Mucosa of rectum (tissue), 2 donors: Measurements from ENCODE around the gene DNHD1.
"Not testable (repeated sequence)": the region's sequence is repeated elsewhere in the genome, so short reads cannot be mapped to it uniquely, and the experiment has no call there.

ENCODE experiments used
- H3K27ac ChIP-seq, 2 donors: one replicate each; pipeline ENCODE4 v1.7.0; 2013; ENCODE audit warnings: inconsistent platforms in 2 of 2, low read depth in 2 of 2, low read length in 2 of 2
- H3K27me3 ChIP-seq, 2 donors: one replicate each; pipeline ENCODE4 v1.7.0; 2013; ENCODE audit warnings: low read length in 2 of 2; ENCODE audit not compliant: control insufficient read depth in 2 of 2, insufficient read depth in 2 of 2
- H3K36me3 ChIP-seq, 2 donors: one replicate each; pipeline ENCODE4 v1.7.0; 2013; ENCODE audit warnings: low read length in 2 of 2; ENCODE audit not compliant: control insufficient read depth in 2 of 2, insufficient read depth in 2 of 2
- H3K4me1 ChIP-seq, 2 donors: one replicate each; pipeline ENCODE4 v1.7.0; 2013; ENCODE audit warnings: low read length in 2 of 2, mild to moderate bottlenecking in 1 of 2; ENCODE audit not compliant: control insufficient read depth in 2 of 2, insufficient read depth in 2 of 2
- H3K4me3 ChIP-seq, 2 donors: one replicate each; pipeline ENCODE4 v1.7.0; 2013; ENCODE audit warnings: low read length in 2 of 2
- H3K9ac ChIP-seq, 2 donors: one replicate each; pipeline ENCODE4 v1.7.0; 2013; ENCODE audit warnings: low read length in 2 of 2, low read depth in 1 of 2, mild to moderate bottlenecking in 1 of 2
- H3K9me3 ChIP-seq, 2 donors: one replicate each; pipeline ENCODE4 v1.7.0; 2013; ENCODE audit warnings: low read length in 2 of 2; ENCODE audit not compliant: control insufficient read depth in 2 of 2
- donor health status: healthy.
- donor health status: Normal muscosa, but diverticular disease.

Gene DNHD1

GRCh38 chr11:6498121-6498520 lies 1.0 kb downstream of the DNHD1 start:
- no peaks in the 10 kb centered on the region for H3K9me3 ChIP-seq
- no peak overlapping the region for H3K27ac ChIP-seq
- H3K36me3 ChIP-seq = peaks cover 0 to 19% of the 10 kb centered on the region in 2 donors
- H3K27me3 ChIP-seq = no peaks in the 10 kb centered on the region
- H3K9ac ChIP-seq = no peak overlapping the region
- no peak overlapping the region for H3K4me3 ChIP-seq
- H3K4me1 ChIP-seq = no peaks in the 10 kb centered on the region

- Histone ChIP-seq H3K36me3 (peaks cover 0 to 19% of the 10 kb centered on the region in 2 donors), H3K27me3 (no peaks in the 10 kb centered on the region), H3K27ac (no peak overlapping the region), H3K4me1 (no peaks in the 10 kb centered on the region), H3K9ac (no peak overlapping the region), H3K4me3 (no peak overlapping the region), H3K9me3 (no peaks in the 10 kb centered on the region)
Measured at GRCh38 chr11:6498544-6498943, 1.5 kb downstream of the DNHD1 start.

- peaks cover 0 to 19% of the 10 kb centered on the region in 2 donors for H3K36me3 ChIP-seq
- no peak overlapping the region for H3K9ac ChIP-seq
- no peaks in the 10 kb centered on the region for H3K9me3 ChIP-seq
- no peak overlapping the region for H3K4me3 ChIP-seq
- H3K4me1 ChIP-seq = no peaks in the 10 kb centered on the region
- no peak overlapping the region for H3K27ac ChIP-seq
- H3K27me3 ChIP-seq = no peaks in the 10 kb centered on the region
Measured at GRCh38 chr11:6502382-6502781, 5.3 kb downstream of the DNHD1 start.

- Histone ChIP-seq H3K36me3 (peaks cover 6% of the 10 kb centered on the region in 2 donors), H3K9me3 (no peaks in the 10 kb centered on the region), H3K27me3 (no peaks in the 10 kb centered on the region), H3K4me3 (no peak overlapping the region), H3K27ac (no peak overlapping the region), H3K9ac (no peak overlapping the region), H3K4me1 (no peaks in the 10 kb centered on the region)
Measured at GRCh38 chr11:6504166-6504565, 7.1 kb downstream of the DNHD1 start.

- Histone ChIP-seq H3K36me3 (peaks cover 6 to 8% of the 10 kb centered on the region in 2 donors), H3K27ac (no peak overlapping the region), H3K9ac (no peak overlapping the region), H3K4me1 (no peaks in the 10 kb centered on the region), H3K27me3 (no peaks in the 10 kb centered on the region), H3K9me3 (no peaks in the 10 kb centered on the region), H3K4me3 (no peak overlapping the region)
Measured at GRCh38 chr11:6505577-6506240, 8.6 kb downstream of the DNHD1 start.

GRCh38 chr11:6516865-6517264 lies 19.8 kb downstream of the DNHD1 start:
- Histone ChIP-seq H3K4me1 (no peaks in the 10 kb centered on the region), H3K9ac (no peak overlapping the region), H3K36me3 (peaks cover 6 to 8% of the 10 kb centered on the region in 2 donors), H3K9me3 (no peaks in the 10 kb centered on the region), H3K27me3 (no peaks in the 10 kb centered on the region), H3K4me3 (no peak overlapping the region), H3K27ac (no peak overlapping the region)

- Histone ChIP-seq H3K4me1 (no peaks in the 10 kb centered on the region), H3K4me3 (no peak overlapping the region), H3K27me3 (no peaks in the 10 kb centered on the region), H3K9me3 (no peaks in the 10 kb centered on the region), H3K9ac (no peak overlapping the region), H3K36me3 (peaks cover 3 to 4% of the 10 kb centered on the region in 2 donors), H3K27ac (no peak overlapping the region)
Measured at GRCh38 chr11:6520265-6520664, 23.2 kb downstream of the DNHD1 start.

- not testable (repeated sequence) for H3K36me3 ChIP-seq, H3K4me1 ChIP-seq, H3K9ac ChIP-seq, H3K4me3 ChIP-seq, H3K27me3 ChIP-seq, H3K9me3 ChIP-seq, H3K27ac ChIP-seq
Measured at GRCh38 chr11:6521946-6522345, 24.9 kb downstream of the DNHD1 start.

GRCh38 chr11:6523253-6523652 lies 26.2 kb downstream of the DNHD1 start:
- no peaks in the 10 kb centered on the region for H3K4me1 ChIP-seq
- no peak overlapping the region for H3K4me3 ChIP-seq
- H3K9ac ChIP-seq = no peak overlapping the region
- no peak overlapping the region for H3K27ac ChIP-seq
- no peaks in the 10 kb centered on the region for H3K9me3 ChIP-seq
- H3K27me3 ChIP-seq = no peaks in the 10 kb centered on the region
- H3K36me3 ChIP-seq = peaks cover 4% of the 10 kb centered on the region in 2 donors

- Histone ChIP-seq H3K4me1 (no peaks in the 10 kb centered on the region), H3K27me3 (no peaks in the 10 kb centered on the region), H3K36me3 (peaks cover 0 to 4% of the 10 kb centered on the region in 2 donors), H3K9ac (no peak overlapping the region), H3K4me3 (no peak overlapping the region), H3K9me3 (no peaks in the 10 kb centered on the region), H3K27ac (no peak overlapping the region)
Measured at GRCh38 chr11:6526411-6527135, 29.5 kb downstream of the DNHD1 start.
